ENCODE measurements around the gene TMPRSS11F. TPM values are rescaled to one million over a fixed set of nuclear protein-coding genes. Genes with fewer than 3 reads are reported as not detected.

TMPRSS11F gene
- total and polyA plus RNA-seq, 2 donors (not counting 3 experiments of a cell fraction or from before 2014, with no cell fraction given) = not detected

DNA sequence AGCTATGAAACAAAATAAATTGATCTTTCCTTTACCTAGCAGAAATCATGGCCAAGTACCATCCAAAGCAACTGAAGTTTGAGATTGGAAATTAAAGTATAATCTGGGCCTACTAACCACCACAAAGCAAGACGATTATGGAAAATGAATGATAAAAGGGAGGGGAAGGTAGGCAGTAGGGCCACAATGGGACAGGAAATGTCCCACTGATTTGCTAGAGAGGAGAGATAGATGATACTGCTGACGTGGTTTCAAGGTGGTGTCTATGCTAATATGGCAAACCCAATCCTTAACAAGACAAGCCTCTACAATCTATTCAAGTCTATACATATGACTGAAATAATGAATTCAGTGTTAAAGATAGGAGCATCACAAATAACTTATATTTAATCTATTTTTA lies 6.1 kb downstream of the TMPRSS11F start:
- H3K9me1 ChIP-seq (replicated peaks; ENCODE audit: control insufficient read depth, extremely low read depth, insufficient read depth, low read length) = no peaks in the 10 kb centered on the region
- H3K27ac ChIP-seq (ENCODE audit: insufficient read depth, low read depth, low read length) = no peak overlapping the region
- no peaks in the 10 kb centered on the region for H3K9me3 ChIP-seq (replicated peaks; ENCODE audit: control insufficient read depth, insufficient read depth, low read length)
- H3K36me3 ChIP-seq (ENCODE audit: control insufficient read depth in 2 of 2, extremely low read depth in 1 of 2, insufficient read depth in 2 of 2, low read length in 2 of 2) = no peaks in the 10 kb centered on the region
- dilution Hi-C loops (cut with MboI; ENCODE audit: extremely low pct_ligation_motif_present, low sequenced_read_pairs) (no loop called here), intact Hi-C loops (cut with micrococcal nuclease) (no loop called here)
- no peaks in the 10 kb centered on the region for H3K27me3 ChIP-seq (ENCODE audit: control insufficient read depth in 2 of 2, insufficient read depth in 2 of 2, low read length in 2 of 2)
- no peak overlapping the region for H3K4me2 ChIP-seq (ENCODE audit: insufficient read depth, low read length)
- H2AFZ ChIP-seq (ENCODE audit: low read depth, low read length) = no peak overlapping the region
- FAIRE-seq (no peak), DNase-seq (ENCODE audit: low read depth, low spot score) (no peak)
- BruUV-seq (replicated peaks) = no TSS peak
- no peaks in the 10 kb centered on the region for H3K79me2 ChIP-seq (ENCODE audit: control insufficient read depth, insufficient read depth, low read length)
- no peak overlapping the region for H3K4me3 ChIP-seq (replicated peaks in 1 of 3; ENCODE audit: insufficient read depth in 1 of 3, low read depth in 1 of 3, low read length in 3 of 3)
- TF ChIP-seq MYC (IDR thresholded peaks at IDR 0.05; ENCODE audit: low read depth, low read length) = no peak
- TF ChIP-seq POLR2A (IDR thresholded peaks at IDR 0.05; ENCODE audit: low read depth, low read length) = no peak
- no peak for TF ChIP-seq FOS (IDR thresholded peaks at IDR 0.05; ENCODE audit: borderline replicate concordance, insufficient read depth, low read length)
- TF ChIP-seq, protein P1, sequence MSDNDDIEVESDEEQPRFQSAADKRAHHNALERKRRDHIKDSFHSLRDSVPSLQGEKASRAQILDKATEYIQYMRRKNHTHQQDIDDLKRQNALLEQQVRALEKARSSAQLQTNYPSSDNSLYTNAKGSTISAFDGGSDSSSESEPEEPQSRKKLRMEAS (IDR thresholded peaks at IDR 0.05; ENCODE audit: insufficient read depth, insufficient read length) = no peak
- no peak for TF ChIP-seq POLR2AphosphoS5 (IDR thresholded peaks at IDR 0.05; ENCODE audit: insufficient read depth, low read depth, low read length)
- no peak for TF ChIP-seq EZH2 (IDR thresholded peaks at IDR 0.05; ENCODE audit: borderline replicate concordance, low read depth, low read length, severe bottlenecking)
- no peak for TF ChIP-seq GATA2 (IDR thresholded peaks at IDR 0.05; ENCODE audit: insufficient read depth, insufficient read length, low read depth, low read length)
- TF ChIP-seq, protein P2, sequence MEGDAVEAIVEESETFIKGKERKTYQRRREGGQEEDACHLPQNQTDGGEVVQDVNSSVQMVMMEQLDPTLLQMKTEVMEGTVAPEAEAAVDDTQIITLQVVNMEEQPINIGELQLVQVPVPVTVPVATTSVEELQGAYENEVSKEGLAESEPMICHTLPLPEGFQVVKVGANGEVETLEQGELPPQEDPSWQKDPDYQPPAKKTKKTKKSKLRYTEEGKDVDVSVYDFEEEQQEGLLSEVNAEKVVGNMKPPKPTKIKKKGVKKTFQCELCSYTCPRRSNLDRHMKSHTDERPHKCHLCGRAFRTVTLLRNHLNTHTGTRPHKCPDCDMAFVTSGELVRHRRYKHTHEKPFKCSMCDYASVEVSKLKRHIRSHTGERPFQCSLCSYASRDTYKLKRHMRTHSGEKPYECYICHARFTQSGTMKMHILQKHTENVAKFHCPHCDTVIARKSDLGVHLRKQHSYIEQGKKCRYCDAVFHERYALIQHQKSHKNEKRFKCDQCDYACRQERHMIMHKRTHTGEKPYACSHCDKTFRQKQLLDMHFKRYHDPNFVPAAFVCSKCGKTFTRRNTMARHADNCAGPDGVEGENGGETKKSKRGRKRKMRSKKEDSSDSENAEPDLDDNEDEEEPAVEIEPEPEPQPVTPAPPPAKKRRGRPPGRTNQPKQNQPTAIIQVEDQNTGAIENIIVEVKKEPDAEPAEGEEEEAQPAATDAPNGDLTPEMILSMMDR (IDR thresholded peaks at IDR 0.05; ENCODE audit: extremely low read depth in 1 of 2, insufficient read depth in 1 of 2, low read depth in 1 of 2, low read length in 2 of 2) = no peak
- TF ChIP-seq JUN (IDR thresholded peaks at IDR 0.05; ENCODE audit: borderline replicate concordance, insufficient read depth, insufficient read length, low read depth) = no peak
- H3K4me1 ChIP-seq (ENCODE audit: control insufficient read depth, extremely low read depth, insufficient read depth, low read length) = no peaks in the 10 kb centered on the region
- H4K20me1 ChIP-seq (replicated peaks; ENCODE audit: control insufficient read depth, extremely low read depth, insufficient read depth, low read length) = no peaks in the 10 kb centered on the region
- CTCF ChIA-PET = no interaction called here
- POLR2A ChIA-PET = no interaction called here
- H3K9ac ChIP-seq (replicated peaks; ENCODE audit: extremely low read depth, insufficient read depth, low read length) = no peak overlapping the region
